Renal pelvis (tissue), 12 donors: Measurements from ENCODE around the gene OR6C4. TPM values are rescaled to one million over a fixed set of nuclear protein-coding genes. Genes with fewer than 3 reads are reported as not detected.
"Not testable (repeated sequence)": the region's sequence is repeated elsewhere in the genome, so short reads cannot be mapped to it uniquely, and the experiment has no call there.

Experiments
- DNase-seq: peaks from one replicate; pipeline ENCODE4 v3.0.0-alpha.2; 2013
- long read RNA-seq, 16 experiments: transcript quantifications; one replicate each; lab custom pipeline, GENCODE V29; 2026
- polyA plus RNA-seq, 3 donors: library from polyadenylated mRNA; unstranded; fragments of 120-200 nt; gene quantifications; one replicate each; pipeline ENCODE4 v1.2.1, GENCODE V29; 2013; ENCODE audit not compliant: insufficient read length in 3 of 3

The OR6C4 gene
- polyA plus RNA-seq = under 1 TPM in 1 of 3 donors, not detected in 2; 0.04 TPM
- long read RNA-seq, donor 1 = 0 reads
- long read RNA-seq, donor 2 = 0 reads
- long read RNA-seq, donor 3 = 0 reads
- long read RNA-seq, donor 4 = 0 reads
- long read RNA-seq, donor 5 = 0 reads
- long read RNA-seq, donor 6 = 0 reads
- long read RNA-seq, donor 7 = 0 reads
- long read RNA-seq, donor 8 = 0 reads
- long read RNA-seq, donor 9 = 0 reads
- long read RNA-seq, donor 10 = 0 reads
- long read RNA-seq, donor 11 = 0 reads
- long read RNA-seq, donor 12 = 0 reads
- long read RNA-seq, donor 13 = 0 reads
- long read RNA-seq, donor 14 = 0 reads
- long read RNA-seq, donor 15 = 0 reads
- long read RNA-seq, donor 16 = 0 reads

GRCh38 chr12:55549302-55549701 lies at the start of gene OR6C4:
Gene OR6C4 (plus strand): TSS chr12:55549602. CDS start chr12:55551227, 1,625 bp downstream.
- DNase-seq = no peak

GRCh38 chr12:55499810-55500252 lies 49.6 kb upstream of the OR6C4 start:
- DNase-seq = peak; percentile 14

GRCh38 chr12:55501601-55502000 lies 47.8 kb upstream of the OR6C4 start:
- DNase-seq = no peak

GRCh38 chr12:55515696-55516095 lies 33.7 kb upstream of the OR6C4 start:
- no peak for DNase-seq

- DNase-seq = no peak
Observed at GRCh38 chr12:55516391-55516790, 33.0 kb upstream of the OR6C4 start.

- not testable (repeated sequence) for DNase-seq
Observed at GRCh38 chr12:55548235-55548634, 1.2 kb upstream of the OR6C4 start.

GRCh38 chr12:55548756-55549155 lies 646 bp upstream of the OR6C4 start:
- no peak for DNase-seq

GRCh38 chr12:55554296-55554695 lies 4.9 kb downstream of the OR6C4 start:
- DNase-seq = no peak

GRCh38 chr12:55570060-55570459 lies 20.7 kb downstream of the OR6C4 start:
- DNase-seq = not testable (repeated sequence)

GRCh38 chr12:55570689-55571088 lies 21.3 kb downstream of the OR6C4 start:
- not testable (repeated sequence) for DNase-seq

- DNase-seq = no peak
Observed at GRCh38 chr12:55572168-55572567, 22.8 kb downstream of the OR6C4 start, which contains the start of gene OR2AP1. Gene OR2AP1 (plus strand): TSS chr12:55572468. CDS start chr12:55574415, 1,947 bp downstream.

- no peak for DNase-seq
Observed at GRCh38 chr12:55582066-55582465, 32.7 kb downstream of the OR6C4 start.

- no peak for DNase-seq
Observed at GRCh38 chr12:55585817-55586216, 36.4 kb downstream of the OR6C4 start.

- DNase-seq = not testable (repeated sequence)
Observed at GRCh38 chr12:55590152-55590551, 40.8 kb downstream of the OR6C4 start.

Other genes with a start within 250 kb of the OR6C4 start
- not detected for gene OR6C1, start 235.3 kb upstream of the OR6C4 start, polyA plus RNA-seq
- gene OR6C3, start 218.9 kb upstream of the OR6C4 start, polyA plus RNA-seq = not detected
- gene OR6C75, start 186.6 kb upstream of the OR6C4 start, polyA plus RNA-seq = under 1 TPM in 1 of 3 donors, not detected in 2; 0.09 TPM
- not detected for gene OR6C65, start 149.1 kb upstream of the OR6C4 start, polyA plus RNA-seq
- gene OR6C76, start 123.3 kb upstream of the OR6C4 start, polyA plus RNA-seq = not detected
- gene OR6C2, start 105.5 kb upstream of the OR6C4 start, polyA plus RNA-seq = not detected
- not detected for gene OR6C70, start 79.5 kb upstream of the OR6C4 start, polyA plus RNA-seq
- not detected for gene OR6C68, start 57.2 kb upstream of the OR6C4 start, polyA plus RNA-seq
- gene OR2AP1, start 22.9 kb downstream of the OR6C4 start, polyA plus RNA-seq = not detected
- not detected for gene OR10P1, start 87.3 kb downstream of the OR6C4 start, polyA plus RNA-seq
- 10 to 100 TPM; 38.2 to 43.3 (median 38.9) TPM for gene ITGA7, start 158.3 kb downstream of the OR6C4 start, polyA plus RNA-seq
- gene BLOC1S1, start 166.4 kb downstream of the OR6C4 start, polyA plus RNA-seq = 100 to 1,000 TPM; 114 to 141 (median 120) TPM
- 10 to 100 TPM; 22.2 to 41.6 (median 41.4) TPM for gene RDH5, start 170.8 kb downstream of the OR6C4 start, polyA plus RNA-seq
- gene CD63, start 179.4 kb downstream of the OR6C4 start, polyA plus RNA-seq = 100 to 1,000 TPM; 637 to 739 (median 680) TPM
- gene GDF11, start 193.5 kb downstream of the OR6C4 start, polyA plus RNA-seq = 10 to 100 TPM; 21.3 to 24.6 (median 23.9) TPM